Hepatocyte (in vitro differentiated cells): ENCODE measurements around the gene DUSP14.

Experiments
- EZH2 ChIP-seq: fragments of 200-600 bp; sonication (generic); IDR thresholded peaks from 2 replicates; pipeline ENCODE4 v1.6.1; 2016; ENCODE audit warnings: antibody characterized with exemption, mild to moderate bottlenecking, borderline replicate concordance
- EZH2phosphoT487 ChIP-seq: fragments of 200-600 bp; sonication (generic); IDR thresholded peaks from one replicate; pipeline ENCODE4 v1.6.1; 2018; ENCODE audit warnings: antibody characterized with exemption, mild to moderate bottlenecking, low read depth, moderate library complexity; ENCODE audit not compliant: unreplicated experiment, severe bottlenecking
- TF ChIP-seq, protein P1 (sequence below): fragments of 200-600 bp; sonication (generic); IDR thresholded peaks from 2 replicates; pipeline ENCODE4 v1.5.1; 2016; ENCODE audit warnings: antibody characterized with exemption, mild to moderate bottlenecking; ENCODE audit not compliant: poor library complexity

- TF ChIP-seq, protein P1, sequence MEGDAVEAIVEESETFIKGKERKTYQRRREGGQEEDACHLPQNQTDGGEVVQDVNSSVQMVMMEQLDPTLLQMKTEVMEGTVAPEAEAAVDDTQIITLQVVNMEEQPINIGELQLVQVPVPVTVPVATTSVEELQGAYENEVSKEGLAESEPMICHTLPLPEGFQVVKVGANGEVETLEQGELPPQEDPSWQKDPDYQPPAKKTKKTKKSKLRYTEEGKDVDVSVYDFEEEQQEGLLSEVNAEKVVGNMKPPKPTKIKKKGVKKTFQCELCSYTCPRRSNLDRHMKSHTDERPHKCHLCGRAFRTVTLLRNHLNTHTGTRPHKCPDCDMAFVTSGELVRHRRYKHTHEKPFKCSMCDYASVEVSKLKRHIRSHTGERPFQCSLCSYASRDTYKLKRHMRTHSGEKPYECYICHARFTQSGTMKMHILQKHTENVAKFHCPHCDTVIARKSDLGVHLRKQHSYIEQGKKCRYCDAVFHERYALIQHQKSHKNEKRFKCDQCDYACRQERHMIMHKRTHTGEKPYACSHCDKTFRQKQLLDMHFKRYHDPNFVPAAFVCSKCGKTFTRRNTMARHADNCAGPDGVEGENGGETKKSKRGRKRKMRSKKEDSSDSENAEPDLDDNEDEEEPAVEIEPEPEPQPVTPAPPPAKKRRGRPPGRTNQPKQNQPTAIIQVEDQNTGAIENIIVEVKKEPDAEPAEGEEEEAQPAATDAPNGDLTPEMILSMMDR, result no peak
- TF ChIP-seq EZH2 (no peak), EZH2phosphoT487 (no peak)
These were observed 56.6 kb downstream of the DUSP14 start for GRCh38 chr17:37546302-37546701.
